Measurements from ENCODE around the gene RAI1. TPM values are rescaled to one million over a fixed set of nuclear protein-coding genes. Genes with fewer than 3 reads are reported as not detected.

RAI1 gene
- total RNA-seq, 1 donor, result 16.0 TPM

DNA sequence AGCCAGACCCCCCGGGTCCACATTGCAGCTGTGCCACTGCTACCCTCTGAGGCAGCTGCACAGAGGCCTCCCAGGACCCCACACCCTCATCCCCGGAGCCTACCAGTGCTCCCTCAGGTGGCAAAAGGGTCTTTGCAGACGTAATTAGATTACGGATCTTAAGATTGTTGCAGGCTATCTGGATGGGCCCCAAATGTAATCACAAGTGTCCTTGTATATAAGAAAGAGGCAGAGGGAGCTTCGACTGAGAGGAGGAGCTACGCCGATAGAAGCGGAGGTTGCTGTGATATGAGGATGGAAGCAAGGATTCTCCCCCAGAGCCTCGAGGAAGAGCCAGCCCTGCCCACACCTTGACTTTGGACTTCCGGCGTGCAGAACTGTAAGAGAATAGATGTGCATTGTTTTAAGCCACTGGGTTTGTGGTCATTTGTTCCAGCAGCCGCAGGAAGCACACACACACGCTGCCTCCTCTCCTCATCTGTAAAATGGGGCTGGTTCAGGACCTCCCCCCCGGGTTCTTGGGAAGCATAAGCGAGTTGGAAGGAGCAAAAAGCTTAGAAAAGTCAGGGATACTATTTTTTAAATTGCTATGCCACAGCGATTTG is 10.5 kb upstream of the RAI1 start:
- no peak for DNase-seq (ENCODE audit: low read depth)
- no peak overlapping the region for H3K4me3 ChIP-seq (ENCODE audit: low read depth, low read length)
- TF ChIP-seq, protein P1, sequence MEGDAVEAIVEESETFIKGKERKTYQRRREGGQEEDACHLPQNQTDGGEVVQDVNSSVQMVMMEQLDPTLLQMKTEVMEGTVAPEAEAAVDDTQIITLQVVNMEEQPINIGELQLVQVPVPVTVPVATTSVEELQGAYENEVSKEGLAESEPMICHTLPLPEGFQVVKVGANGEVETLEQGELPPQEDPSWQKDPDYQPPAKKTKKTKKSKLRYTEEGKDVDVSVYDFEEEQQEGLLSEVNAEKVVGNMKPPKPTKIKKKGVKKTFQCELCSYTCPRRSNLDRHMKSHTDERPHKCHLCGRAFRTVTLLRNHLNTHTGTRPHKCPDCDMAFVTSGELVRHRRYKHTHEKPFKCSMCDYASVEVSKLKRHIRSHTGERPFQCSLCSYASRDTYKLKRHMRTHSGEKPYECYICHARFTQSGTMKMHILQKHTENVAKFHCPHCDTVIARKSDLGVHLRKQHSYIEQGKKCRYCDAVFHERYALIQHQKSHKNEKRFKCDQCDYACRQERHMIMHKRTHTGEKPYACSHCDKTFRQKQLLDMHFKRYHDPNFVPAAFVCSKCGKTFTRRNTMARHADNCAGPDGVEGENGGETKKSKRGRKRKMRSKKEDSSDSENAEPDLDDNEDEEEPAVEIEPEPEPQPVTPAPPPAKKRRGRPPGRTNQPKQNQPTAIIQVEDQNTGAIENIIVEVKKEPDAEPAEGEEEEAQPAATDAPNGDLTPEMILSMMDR (IDR thresholded peaks at IDR 0.05; ENCODE audit: insufficient read depth, low read depth, low read length), result no peak

DNA sequence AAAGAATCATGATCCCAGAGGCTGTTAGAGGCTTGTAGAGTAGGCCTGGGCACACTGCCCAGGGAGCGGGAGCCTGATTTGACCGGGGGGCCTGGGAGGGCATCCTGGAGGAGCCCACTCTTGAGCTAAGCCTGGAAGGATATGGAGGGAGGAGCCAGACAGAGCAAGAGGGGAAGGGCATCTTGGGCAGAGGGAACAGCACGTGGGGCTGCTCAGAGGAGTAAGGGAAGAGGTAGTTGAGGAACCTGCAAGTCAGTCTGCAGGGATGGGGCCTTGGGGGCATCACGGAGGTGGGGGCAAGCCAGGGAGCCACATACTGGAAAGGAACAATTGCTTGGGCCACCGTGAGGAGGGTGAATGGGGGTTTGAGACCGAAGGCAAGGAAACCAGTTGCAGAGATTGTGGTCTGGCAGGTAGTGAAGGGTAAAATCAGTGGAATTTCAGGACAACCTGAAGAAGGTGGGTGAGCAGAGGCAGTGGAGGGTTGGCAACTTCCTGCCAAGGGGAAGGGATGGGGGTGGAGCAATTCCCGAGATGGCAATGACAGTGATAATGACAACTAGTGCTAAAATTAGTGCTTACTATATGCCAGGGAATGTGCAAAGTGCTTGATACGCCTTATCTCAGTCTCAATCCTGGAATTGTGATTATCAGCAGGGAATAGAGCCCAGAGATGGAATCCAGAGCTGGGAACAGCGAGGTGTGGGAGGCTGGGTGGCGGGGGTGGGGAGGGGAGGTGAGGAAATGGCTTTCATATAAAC is 9.7 kb upstream of the RAI1 start:
- TF ChIP-seq, protein P1 (IDR thresholded peaks at IDR 0.05; ENCODE audit: insufficient read depth, low read depth, low read length), result no peak
- no peak overlapping the region for H3K4me3 ChIP-seq (ENCODE audit: low read depth, low read length)
- no peak for DNase-seq (ENCODE audit: low read depth)

DNA sequence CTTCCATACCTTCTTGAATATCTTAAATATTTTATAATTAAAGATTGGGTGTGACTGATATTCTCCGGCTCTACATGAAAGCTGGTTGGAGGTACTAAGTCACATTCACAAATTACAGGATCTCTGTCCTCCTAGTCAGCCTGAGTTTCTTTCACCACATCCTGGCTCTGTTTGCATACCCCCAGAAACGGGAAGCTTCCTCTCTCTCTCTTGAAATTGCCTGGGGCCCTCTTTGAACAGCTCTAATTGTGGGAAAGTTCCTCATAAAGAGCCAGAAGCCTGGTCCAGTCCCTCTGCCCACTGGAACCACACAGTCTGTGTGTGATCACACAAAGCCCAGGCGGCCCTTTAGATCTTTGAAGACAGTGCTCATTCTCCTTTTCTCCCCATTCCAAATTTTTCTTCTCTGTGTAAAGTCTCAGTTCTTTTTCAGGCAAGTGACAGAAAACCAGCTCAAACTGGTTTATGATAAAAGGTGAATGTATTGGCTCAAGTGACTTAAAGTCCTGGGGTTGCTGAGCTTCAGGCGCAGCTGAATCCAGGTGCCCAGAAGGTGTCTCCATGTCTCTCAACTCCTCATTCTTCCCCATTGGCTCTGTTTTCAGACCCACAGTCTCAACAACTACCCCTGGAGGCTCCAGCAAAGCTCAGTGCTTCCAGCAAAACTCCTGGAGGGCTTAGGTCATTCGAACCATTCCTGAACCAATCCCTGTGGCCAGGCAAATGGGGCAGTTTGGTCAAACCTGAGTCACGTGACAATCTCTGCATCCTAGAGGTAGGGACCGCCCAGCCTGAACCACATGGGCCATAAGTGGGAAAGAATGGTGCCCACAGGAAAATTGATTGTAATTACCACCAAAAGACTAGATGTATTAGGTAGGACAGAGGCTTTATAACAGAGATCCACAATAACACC is 8.5 kb upstream of the RAI1 start:
- no peak overlapping the region for H3K4me3 ChIP-seq (ENCODE audit: low read depth, low read length)
- TF ChIP-seq, protein P1 (IDR thresholded peaks at IDR 0.05; ENCODE audit: insufficient read depth, low read depth, low read length), result no peak
- no peak for DNase-seq (ENCODE audit: low read depth)

DNA sequence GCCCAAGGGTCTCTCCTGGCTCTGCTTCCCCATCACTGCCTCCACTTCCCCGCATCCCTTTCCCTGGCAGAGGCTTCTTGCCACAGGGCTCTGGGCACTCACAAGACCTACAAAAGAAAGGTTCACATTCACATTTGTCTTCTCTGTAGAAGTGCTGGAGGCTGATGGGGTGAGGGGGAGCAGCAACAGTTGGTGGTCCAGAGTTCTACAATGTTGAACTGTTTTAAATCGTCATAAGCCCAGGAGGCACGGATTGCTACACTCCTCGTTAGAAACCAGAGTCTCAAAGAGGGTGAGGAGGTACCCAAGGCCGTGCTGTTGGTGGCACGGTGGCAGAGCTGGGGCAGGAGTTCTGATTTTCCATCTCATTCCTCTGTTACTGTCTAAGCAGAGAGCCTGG is 5.8 kb upstream of the RAI1 start:
- no peak overlapping the region for H3K4me3 ChIP-seq (ENCODE audit: low read depth, low read length)
- no peak for DNase-seq (ENCODE audit: low read depth)
- TF ChIP-seq, protein P1 (IDR thresholded peaks at IDR 0.05; ENCODE audit: insufficient read depth, low read depth, low read length), result no peak

DNA sequence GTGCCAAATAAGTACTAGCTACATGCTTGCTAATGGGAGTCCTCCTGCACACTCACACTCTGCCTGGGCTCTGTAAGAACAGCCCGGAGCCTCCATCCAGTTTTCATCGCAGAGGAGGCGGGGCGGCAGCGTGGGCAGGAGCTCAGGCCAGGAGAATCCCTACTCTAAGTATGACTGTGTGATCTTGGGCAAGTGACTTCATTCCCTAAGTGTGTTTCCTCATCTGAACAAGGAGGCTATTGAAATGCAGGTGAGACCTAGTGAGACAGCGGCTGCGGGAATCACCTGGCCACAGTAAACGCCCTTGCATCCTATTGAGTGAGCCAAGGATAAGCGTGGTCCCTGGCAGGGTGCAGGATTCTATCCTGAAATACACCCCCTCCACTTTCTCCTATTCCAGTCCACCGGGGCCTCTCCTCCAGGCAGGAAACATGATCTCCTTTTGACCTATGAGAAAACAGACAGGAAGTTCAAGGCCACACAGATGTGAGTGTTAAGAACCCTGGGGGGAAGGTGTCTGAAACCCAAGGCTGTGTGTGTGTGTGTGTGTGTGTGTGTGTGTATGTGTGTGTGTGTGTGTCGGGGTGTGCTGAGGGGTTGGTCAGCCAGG is 5.2 kb upstream of the RAI1 start:
- no peak overlapping the region for H3K4me3 ChIP-seq (ENCODE audit: low read depth, low read length)
- TF ChIP-seq, protein P1 (IDR thresholded peaks at IDR 0.05; ENCODE audit: insufficient read depth, low read depth, low read length), result no peak
- DNase-seq (ENCODE audit: low read depth), result peak; percentile 48

DNA sequence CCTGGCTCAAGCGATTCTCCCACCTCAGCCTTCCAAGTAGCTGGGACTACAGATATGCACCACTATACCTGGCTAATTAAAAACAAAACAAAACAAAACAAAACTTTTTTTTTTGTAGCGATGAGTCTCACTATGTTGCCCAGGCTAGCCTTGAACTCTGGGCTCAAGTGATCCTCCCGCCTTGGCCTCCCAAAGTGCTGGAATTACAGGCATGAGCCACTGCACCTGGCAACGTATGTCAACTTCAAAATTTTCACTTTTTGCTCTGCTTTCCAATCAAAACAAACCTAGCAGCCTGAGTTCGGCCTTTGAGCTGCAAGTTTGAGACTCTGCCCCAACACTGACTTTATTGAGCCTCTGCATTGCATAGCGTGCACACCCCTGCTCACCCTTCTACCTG is 4.5 kb upstream of the RAI1 start:
- TF ChIP-seq, protein P1 (IDR thresholded peaks at IDR 0.05; ENCODE audit: insufficient read depth, low read depth, low read length), result no peak
- H3K4me3 ChIP-seq (ENCODE audit: low read depth, low read length), result no peak overlapping the region
- DNase-seq (ENCODE audit: low read depth), result no peak

All from fibroblast of villous mesenchyme (primary cell).